NCI-H1930 (cell line): ENCODE measurements around the gene TBC1D24.
"Not testable (repeated sequence)": the region's sequence is repeated elsewhere in the genome, so short reads cannot be mapped to it uniquely, and the experiment has no call there.

Source experiments
- DNase-seq, 2 experiments: peaks; one replicate each; lab custom pipeline; 2025; lab: John Stamatoyannopoulos, UW

TBC1D24 gene

DNA sequence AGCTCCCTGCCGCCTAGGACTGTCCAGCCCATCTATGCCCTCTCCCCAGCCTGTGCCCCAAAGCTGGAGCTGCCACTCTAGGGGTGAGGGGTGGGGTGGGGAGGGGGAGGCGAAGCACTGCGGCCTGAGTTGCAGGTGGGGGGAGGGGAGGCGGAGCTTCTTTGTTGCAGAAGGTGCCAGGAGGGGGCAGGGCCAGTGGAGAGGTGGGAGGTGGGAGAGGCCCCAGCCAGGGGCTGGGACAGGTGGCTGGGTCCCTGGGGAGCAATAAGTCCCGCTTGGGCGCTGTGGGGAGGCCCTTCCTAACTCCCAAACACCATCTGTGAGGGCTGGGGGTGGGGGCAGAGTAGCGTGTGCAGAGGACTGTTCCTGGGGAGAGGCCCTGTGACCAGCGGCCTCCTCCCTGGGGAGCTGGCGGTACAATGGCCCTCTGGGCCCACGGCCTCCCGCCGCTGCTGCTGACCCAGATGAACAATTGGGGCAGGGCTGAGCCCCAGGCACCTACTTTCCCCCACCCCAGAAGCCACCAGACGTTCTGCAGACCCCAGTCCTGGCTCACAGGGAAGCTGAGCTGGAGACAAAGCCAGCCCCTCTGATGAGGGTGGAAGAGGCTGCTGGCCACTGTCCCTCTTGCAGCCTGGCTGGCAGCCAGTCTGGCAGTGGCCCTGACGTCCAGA lies 6.1 kb upstream of the TBC1D24 start:
- DNase-seq = peak; percentile 61 to 62

DNA sequence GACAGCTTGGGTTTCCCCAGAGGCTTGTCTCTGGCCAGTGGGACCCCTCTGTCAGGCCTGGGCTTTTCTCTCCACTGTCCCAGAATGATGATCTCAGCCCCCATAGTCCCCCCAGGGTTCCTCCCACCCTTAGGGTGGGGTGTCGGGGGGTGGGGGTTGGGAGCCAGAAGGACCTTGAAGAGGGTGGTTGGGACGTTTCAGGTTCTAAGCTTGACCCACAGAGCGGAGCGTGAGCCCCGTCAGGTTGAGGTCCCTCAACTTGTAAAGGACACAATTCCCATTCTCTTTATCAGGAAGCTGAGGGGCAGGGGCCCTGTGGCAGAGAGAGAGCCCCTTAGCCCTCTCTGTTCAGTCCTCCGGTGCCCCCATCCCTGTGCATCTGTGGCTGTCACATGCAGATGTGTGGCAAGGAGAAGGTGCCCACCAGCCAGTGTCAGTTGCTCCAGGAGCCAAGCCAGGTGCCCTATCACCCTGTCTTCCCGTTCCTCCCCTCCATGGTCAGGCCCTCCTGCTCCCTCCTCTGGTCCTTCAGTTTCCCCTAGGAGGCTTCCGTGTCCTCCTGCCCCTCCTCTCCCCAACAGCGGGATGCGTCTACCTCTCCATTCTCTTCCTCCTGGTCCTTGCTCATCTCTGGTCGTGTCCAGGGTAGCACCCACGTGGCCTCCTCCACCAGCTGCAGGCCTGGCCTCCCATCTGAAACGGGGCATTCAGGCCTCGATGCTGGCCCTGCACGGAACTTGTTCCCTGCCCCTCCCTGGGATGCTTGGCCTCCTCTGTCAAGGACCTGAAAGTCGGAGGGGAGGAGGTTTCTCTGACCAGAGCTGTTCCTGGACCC lies 5.3 kb upstream of the TBC1D24 start:
- DNase-seq = no peak

DNA sequence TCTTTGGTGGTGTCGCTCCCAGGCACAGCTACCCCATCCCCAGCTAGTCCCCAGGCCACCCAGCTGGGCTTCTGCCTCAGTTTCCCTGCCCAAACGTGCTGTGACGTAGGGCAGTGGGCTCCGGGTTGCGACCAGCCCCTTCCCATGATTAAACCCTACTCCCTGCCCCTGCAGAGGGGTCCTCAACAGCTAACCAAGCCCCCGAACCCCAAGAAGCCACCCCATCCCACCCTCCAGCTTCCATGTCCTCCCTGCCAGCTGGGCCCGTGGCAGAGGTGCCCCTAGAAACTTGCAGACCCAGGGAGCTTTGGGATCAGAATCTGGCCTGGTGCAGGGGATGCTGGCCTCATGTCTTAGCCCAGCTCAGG lies 4.7 kb upstream of the TBC1D24 start:
- no peak for DNase-seq

DNA sequence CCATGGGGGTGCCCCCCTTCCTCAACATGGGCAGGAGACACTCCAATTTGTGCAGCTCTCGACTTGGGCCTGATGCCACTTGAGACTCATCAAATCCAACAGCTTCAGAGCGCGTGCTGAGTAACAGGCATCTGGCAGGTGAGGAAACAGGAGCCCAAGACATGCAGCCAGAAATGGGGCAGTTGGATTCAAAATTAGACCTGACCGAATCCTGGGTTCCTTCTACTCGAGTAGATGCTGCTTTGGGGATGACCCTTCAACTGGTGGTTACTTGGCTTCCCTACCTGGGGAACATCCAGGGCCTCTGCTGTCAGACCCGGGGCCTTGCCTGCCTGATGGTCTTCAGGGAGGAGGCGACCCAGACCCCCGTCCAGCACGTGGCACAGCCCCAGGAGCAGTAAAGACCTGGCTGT lies 4.3 kb upstream of the TBC1D24 start:
- DNase-seq = no peak

- DNase-seq = peak; percentile 45 to 53
Measured at GRCh38 chr16:2471016-2471652, 3.8 kb upstream of the TBC1D24 start, which contains the start of gene NTN3. TSS of gene NTN3 (plus strand) at chr16:2471297. CDS start at chr16:2471702, 405 bp downstream.

GRCh38 chr16:2471653-2472487 lies 3.1 kb upstream of the TBC1D24 start:
- no peak for DNase-seq

- DNase-seq = no peak
Measured at GRCh38 chr16:2472488-2472864, 2.5 kb upstream of the TBC1D24 start.

DNA sequence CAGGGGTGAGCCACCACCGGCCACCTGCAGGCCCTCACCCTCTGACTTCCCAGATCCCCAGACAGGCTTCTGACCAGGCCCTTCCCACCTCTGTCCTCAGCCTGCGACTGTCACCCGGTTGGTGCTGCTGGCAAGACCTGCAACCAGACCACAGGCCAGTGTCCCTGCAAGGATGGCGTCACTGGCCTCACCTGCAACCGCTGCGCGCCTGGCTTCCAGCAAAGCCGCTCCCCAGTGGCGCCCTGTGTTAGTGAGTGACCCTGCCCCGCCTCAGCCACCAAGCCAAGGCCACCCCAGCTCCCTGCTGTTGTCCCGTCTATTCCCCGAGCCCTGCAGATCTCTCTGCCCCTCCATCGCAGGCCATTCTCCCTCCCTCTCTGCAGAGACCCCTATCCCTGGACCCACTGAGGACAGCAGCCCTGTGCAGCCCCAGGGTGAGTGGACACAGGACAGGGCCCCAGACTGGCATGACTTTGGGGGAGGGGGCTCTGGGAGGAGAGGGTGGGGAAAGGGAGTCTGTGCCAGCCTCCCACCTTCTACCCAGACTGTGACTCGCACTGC lies 2.0 kb upstream of the TBC1D24 start:
- no peak for DNase-seq

- peak in 1 of 2 experiments; percentile 39 for DNase-seq
Measured at GRCh38 chr16:2473446-2473926, 1.4 kb upstream of the TBC1D24 start.

DNA sequence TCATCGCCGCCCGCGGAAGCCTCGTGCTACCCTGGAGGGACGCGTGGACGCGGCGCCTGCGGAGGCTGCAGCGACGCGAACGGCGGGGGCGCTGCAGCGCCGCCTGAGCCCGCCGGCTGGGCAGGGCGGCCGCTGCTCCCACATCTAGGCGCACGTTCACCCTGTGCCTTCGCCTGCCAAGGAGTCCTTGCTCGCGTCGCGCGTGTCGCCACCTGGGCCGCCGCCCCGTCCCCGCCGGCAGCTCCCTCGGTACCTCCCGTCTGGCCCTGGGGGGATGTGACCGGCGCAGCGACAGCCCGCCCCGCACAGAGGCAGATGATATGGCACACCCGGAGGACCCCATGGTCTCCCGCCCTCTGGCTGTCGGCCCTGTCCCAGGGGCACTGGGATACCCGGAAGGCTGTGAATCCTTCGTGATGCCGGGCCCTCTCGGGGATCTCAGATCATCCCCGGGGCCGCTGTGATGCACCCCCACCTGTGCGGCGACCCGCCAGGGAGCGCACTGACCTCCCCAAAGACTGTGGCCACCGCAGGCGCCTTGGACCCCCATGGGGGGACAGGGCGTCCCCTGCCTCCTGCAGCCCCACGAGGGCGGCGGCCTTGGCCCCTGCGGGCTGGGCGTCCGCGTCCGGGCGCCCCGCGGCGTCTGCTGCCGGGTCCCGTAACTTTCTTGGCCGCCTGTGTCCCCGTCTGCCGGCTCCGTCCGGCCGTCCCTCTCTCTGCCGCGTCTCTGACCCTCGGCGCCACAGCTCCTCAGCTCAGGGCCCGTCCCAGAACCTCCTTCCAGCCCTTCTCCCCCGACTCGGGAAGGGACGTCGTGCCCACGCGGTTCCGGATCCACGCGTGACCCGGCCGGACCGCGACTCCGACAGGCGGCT lies 689 bp upstream of the TBC1D24 start:
- peak; percentile 38 to 77 for DNase-seq

DNA sequence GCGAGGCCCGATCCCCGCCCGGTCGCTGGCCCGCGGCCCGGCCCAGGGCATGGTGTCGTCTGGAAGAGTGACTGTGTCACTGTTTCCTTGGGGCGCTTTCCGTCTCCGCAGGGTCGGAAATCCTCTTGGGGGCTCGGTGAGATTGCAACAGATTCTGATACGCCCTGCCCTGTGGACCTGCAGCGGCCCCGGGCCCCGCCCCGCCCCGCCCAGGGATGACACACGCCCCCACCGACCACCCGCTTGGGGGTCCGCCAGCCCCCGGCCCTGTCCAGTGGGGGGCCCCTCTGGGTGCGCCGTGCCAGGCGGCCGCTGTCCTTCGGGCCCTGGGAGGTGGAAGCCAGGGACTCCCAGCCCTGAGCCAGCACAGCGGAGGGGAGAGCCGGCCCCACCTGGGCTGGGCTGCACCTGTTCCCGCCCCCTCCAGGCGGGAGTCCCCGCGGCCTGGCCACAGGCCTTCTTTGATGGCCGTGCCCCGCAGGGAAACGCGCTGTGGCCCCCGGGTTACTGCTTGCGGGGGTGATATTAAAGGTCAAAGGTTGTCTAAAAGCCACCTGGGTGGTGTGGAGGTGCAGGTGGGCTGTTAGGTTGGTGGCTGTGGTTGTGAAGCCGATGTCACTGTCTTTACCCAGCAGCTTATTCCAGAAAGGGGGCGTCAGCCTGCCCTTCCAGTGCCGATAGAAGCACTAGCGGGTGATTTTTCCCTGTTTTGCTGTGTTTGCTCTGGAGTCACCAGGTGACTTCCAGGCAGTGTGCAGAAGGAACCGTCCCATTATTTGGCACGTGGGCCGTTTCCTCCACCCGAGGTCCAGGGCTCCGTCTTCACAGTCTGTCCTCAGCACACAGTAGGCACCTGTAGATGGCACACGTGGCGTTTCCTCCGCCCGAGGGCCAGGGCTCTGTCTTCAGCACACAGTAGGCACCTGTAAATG lies 752 bp downstream of the TBC1D24 start:
- DNase-seq = no peak

- no peak for DNase-seq
Measured at GRCh38 chr16:2476345-2476720, 1.4 kb downstream of the TBC1D24 start.

GRCh38 chr16:2476741-2477140 lies 1.8 kb downstream of the TBC1D24 start:
- DNase-seq = no peak

- no peak for DNase-seq
Measured at GRCh38 chr16:2477327-2477726, 2.4 kb downstream of the TBC1D24 start.

- DNase-seq = no peak
Measured at GRCh38 chr16:2478279-2478678, 3.4 kb downstream of the TBC1D24 start.

DNA sequence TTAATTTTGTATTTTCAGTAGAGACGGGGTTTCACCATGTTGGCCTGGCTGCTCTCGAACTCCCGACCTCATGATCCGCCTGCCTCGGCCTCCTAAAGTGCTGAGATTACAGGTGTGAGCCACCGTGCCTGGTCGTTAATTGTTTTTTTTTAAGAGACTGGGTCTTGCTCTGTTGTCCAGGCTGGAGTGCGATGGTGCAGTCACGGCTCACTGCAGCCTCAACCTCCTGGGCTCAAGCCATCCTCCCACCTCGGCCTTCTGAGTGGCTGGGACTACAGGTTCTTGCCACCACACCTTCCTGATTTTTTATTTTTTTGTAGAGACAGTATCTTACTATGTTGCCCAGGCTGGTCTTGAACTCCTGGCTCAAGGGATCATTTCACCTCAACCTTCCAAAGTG lies 5.1 kb downstream of the TBC1D24 start:
- not testable (repeated sequence) for DNase-seq

- no peak for DNase-seq
Measured at GRCh38 chr16:2480948-2481347, 6.0 kb downstream of the TBC1D24 start.

DNA sequence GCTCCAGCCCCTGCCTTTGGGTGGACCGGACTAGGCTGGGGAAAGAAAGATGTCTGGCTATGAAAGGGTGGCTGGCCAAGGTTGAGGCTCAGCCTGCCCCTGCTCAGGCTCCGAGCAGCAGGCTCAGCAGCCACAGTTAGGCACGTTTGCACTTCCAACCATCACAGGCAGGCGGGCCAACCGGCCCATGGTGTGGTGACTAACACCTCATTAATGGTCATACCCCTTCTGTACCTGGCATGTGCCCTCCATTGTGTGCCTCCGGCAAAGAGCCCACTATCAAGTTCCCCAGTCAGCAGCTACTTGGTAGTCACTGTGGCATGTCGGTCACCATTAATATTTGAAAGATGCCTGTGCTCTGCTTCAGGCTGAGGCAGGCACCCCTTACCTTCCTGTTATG lies 6.7 kb downstream of the TBC1D24 start:
- DNase-seq = no peak

GRCh38 chr16:2482249-2482648 lies 7.3 kb downstream of the TBC1D24 start:
- DNase-seq = no peak
